22Rv1 (cell line): ENCODE data around the gene GSC.

Experiments
- CTCF ChIP-seq: fragments of 450-650 bp; IDR thresholded peaks from 2 replicates; pipeline ENCODE4 v1.5.1; 2017; ENCODE audit warnings: mild to moderate bottlenecking
- ZFX ChIP-seq: fragments of 450-650 bp; IDR thresholded peaks from 2 replicates; pipeline ENCODE4 v1.6.1; 2017; ENCODE audit warnings: antibody characterized with exemption, borderline replicate concordance

GRCh38 chr14:94770251-94770749, 387 bp upstream of the GSC start:
- TF ChIP-seq CTCF: no peak
- no peak for TF ChIP-seq ZFX
